Brain microvascular endothelial cell (primary cell): ENCODE measurements around the gene PCGF6.
"Not testable (repeated sequence)": the region's sequence is repeated elsewhere in the genome, so short reads cannot be mapped to it uniquely, and the experiment has no call there.

Experiments
- DNase-seq: peaks from one replicate; pipeline ENCODE4 v3.0.0-alpha.2; 2020
- H3K27ac ChIP-seq: fragments of 250-450 bp; sonication (Bioruptor Pico); 2 replicates; pipeline ENCODE4 v1.5.1; 2020; ENCODE audit warnings: mild to moderate bottlenecking, moderate library complexity
- H3K27me3 ChIP-seq: fragments of 250-450 bp; sonication (Bioruptor Pico); replicated peaks from 2 replicates; pipeline ENCODE4 v1.5.1; 2020; ENCODE audit warnings: mild to moderate bottlenecking
- H3K36me3 ChIP-seq: fragments of 250-450 bp; sonication (Bioruptor Pico); replicated peaks from 2 replicates; pipeline ENCODE4 v1.5.1; 2020; ENCODE audit warnings: mild to moderate bottlenecking
- H3K4me3 ChIP-seq: 2 replicates; pipeline ENCODE4 v1.5.1; 2011; ENCODE audit warnings: low read depth, mild to moderate bottlenecking, control low read depth, low read length, moderate library complexity
- in situ Hi-C: cut with HindIII; loops from 2 replicates; pipeline ENCODE4 v1.10.0; 2017; ENCODE audit warnings: low sequenced_read_pairs, low pct_ligation_motif_present
- TF ChIP-seq, protein P1 (sequence below): IDR thresholded peaks from 2 replicates; pipeline ENCODE4 v1.5.1; 2011; ENCODE audit warnings: low read depth, mild to moderate bottlenecking, moderate library complexity, low read length, control low read depth, inconsistent platforms; ENCODE audit errors: missing control alignments

The PCGF6 gene

DNA sequence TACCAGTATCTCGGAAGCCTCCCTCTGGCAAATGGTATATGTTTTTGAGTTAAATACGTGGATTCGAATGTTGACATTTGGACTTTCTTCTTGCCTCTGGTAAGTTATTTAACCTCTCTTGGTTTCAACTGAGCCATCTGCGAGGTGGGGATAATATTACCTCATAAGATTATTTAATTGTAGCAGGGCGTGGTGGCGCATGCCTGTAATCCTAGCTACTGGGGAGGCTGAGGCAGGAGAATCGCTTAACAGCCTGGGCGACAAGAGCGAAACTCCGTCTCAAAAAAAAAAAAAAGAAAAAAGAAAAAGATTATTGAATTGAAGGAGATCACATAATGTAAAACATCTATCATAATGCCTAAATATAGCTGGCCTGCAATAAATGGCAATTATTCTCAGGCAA is 16.4 kb upstream of the PCGF6 start:
- Histone ChIP-seq H3K27me3 (no peaks in the 10 kb centered on the region), H3K36me3 (no peaks in the 10 kb centered on the region), H3K4me3 (peak overlapping the region; percentile 81), H3K27ac (peak overlapping the region; percentile 28)
- no peak for DNase-seq
- in situ Hi-C loops: no loop called here
- TF ChIP-seq, protein P1, sequence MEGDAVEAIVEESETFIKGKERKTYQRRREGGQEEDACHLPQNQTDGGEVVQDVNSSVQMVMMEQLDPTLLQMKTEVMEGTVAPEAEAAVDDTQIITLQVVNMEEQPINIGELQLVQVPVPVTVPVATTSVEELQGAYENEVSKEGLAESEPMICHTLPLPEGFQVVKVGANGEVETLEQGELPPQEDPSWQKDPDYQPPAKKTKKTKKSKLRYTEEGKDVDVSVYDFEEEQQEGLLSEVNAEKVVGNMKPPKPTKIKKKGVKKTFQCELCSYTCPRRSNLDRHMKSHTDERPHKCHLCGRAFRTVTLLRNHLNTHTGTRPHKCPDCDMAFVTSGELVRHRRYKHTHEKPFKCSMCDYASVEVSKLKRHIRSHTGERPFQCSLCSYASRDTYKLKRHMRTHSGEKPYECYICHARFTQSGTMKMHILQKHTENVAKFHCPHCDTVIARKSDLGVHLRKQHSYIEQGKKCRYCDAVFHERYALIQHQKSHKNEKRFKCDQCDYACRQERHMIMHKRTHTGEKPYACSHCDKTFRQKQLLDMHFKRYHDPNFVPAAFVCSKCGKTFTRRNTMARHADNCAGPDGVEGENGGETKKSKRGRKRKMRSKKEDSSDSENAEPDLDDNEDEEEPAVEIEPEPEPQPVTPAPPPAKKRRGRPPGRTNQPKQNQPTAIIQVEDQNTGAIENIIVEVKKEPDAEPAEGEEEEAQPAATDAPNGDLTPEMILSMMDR: no peak

DNA sequence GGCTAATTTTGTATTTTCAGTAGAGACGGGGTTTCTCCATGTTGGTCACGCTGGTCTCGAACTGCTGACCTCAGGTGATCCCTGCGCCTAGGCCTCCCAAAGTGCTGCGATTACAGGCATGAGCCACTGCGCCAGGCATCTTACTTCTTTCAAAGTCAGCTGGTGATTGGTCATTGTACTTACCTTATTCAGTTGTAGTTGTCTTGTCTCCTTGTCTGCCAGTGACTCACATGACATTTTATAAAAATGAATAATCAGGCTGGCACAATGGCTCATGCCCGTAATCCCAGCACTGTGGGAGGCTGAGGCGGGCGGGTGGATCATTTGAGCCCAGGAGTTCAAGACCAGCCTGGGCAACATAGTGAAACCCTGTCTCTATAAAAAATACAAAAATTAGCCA is 9.9 kb upstream of the PCGF6 start:
- in situ Hi-C loops, H3K27me3 ChIP-seq, H3K27ac ChIP-seq, H3K4me3 ChIP-seq, H3K36me3 ChIP-seq, DNase-seq: not testable (repeated sequence)

DNA sequence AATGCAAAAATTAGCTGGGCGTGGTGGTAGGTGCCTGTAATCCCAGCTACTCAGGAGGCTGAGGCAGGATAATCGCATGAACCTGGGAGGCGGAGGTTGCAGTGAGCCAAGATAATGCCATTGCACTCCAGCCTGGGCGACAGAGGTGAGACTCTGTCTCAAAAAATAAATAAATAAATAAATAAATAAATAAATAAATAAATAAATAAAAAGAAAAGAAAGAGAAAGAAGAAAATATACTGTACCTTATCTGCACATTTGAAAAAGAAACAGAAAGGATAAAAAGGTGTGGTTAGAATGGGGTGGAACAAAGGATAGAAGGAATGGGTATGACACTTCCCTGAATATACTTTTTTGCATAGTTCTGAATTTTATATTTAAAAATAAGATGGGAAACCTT is 8.6 kb upstream of the PCGF6 start:
- H3K27ac ChIP-seq, H3K4me3 ChIP-seq, in situ Hi-C loops, H3K27me3 ChIP-seq, H3K36me3 ChIP-seq, DNase-seq: not testable (repeated sequence)

DNA sequence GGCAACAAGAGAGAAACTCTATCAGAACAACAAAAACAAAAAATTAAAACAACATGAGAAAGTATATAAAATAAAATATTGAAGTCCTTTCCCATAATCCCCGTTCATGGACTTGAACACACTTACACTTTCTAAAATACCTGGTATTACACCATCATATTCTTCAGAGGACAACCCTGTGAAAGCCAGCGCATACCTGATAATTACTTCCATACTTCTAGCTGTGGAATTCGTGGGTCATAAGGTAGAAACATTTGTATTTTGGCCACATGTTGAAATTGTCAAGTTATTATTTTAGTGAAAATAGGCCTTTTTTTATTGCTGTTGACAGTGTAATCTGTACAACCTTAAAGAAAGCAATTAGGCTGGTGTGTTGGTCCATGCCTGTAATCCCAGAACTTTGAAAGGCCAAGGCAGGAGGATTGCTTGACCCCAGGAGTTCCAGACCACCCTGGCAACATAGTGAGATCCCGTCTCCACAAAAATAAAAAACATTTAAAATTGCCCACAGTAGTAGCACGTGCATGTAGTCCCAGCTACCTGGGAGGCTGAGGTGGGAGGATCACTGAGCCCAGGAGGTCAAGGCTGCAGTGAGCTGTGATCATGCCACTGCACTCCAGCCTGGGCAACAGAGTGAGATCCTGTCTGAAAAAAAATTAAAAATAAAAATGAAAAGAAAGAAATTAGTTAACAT is 5.1 kb upstream of the PCGF6 start:
- TF ChIP-seq, protein P1: no peak
- Histone ChIP-seq H3K27me3 (no peaks in the 10 kb centered on the region), H3K36me3 (no peaks in the 10 kb centered on the region), H3K4me3 (no peak overlapping the region), H3K27ac (no peak overlapping the region)
- DNase-seq: no peak
- in situ Hi-C loops: no loop called here

DNA sequence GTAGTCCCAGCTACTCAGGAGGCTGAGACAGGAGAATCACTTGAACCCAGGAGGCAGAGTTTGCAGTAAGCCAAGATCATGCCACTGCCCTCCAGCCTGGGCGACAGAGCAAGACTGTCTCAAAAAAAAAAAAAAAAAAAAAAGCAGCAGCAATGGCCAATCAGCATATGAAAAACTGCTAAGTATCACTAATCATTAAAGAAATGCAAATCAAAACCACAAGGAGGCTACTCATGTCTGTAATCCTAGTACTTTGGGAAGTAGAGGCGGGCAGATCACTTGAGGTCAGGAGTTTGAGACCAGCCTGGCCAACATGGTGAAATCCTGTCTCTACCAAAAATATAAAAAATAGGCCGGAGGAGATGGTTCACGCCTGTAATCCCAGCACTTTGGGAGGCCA is 3.6 kb upstream of the PCGF6 start:
- H3K36me3 ChIP-seq, DNase-seq, H3K27me3 ChIP-seq, in situ Hi-C loops, H3K4me3 ChIP-seq, H3K27ac ChIP-seq: not testable (repeated sequence)

DNA sequence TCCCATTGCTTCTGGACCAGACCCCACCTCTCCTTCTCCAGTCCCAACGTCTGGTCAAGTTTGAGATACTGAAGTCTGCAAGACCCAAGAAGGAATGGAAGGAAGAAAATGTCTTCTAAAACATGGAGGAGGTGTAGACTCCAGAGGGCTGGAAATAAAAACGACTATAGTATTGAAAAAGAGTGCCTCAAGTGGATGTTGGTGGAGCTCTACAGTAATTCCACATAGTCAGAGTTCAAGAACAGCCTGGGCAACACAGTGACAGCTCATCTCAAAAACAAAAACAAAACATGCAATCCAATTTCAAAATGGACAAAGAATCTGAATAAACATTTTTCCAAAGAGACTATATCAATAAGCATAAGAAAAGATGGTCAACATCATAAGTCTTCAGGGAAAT is 2.3 kb upstream of the PCGF6 start:
- H3K36me3 ChIP-seq: no peaks in the 10 kb centered on the region
- no peak overlapping the region for H3K4me3 ChIP-seq
- DNase-seq: no peak
- in situ Hi-C loops: no loop called here
- no peaks in the 10 kb centered on the region for H3K27me3 ChIP-seq
- H3K27ac ChIP-seq: no peak overlapping the region
- TF ChIP-seq, protein P1: no peak

DNA sequence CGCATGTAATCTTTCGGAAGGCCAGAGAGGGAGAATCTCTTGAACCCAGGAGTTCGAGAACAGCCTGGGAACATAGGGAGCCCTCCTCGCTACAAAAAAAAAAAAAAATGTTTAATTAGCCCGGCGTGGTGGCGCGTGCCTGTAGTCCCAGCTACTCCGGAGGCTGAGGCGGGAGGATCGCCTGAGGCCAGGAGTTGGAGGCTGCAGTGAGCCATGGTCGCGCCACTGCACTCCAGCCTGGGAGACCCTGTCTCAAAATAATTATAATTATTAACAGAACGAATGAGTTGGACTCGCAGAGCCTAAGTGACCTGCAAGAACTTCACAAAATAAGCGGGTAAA is 794 bp downstream of the PCGF6 start:
- Histone ChIP-seq H3K27ac (peak overlapping the region; percentile 53), H3K36me3 (peaks cover 8% of the 10 kb centered on the region), H3K27me3 (no peaks in the 10 kb centered on the region), H3K4me3 (peak overlapping the region; percentile 71)
- in situ Hi-C loops: no loop called here
- TF ChIP-seq, protein P1: no peak
- no peak for DNase-seq
